ENCODE results near the gene ICE1.

Gene ICE1

GRCh38 chr5:5481633-5482032, 59.2 kb downstream of the ICE1 start:
- Histone ChIP-seq H3K9ac (ENCODE audit: low read depth, low read length) (no peak overlapping the region), H3K4me3 (ENCODE audit: low read depth in 1 of 2, low read length in 2 of 2) (no peak overlapping the region), H3K27me3 (ENCODE audit: insufficient read depth, low read length, poor library complexity) (no peaks in the 10 kb centered on the region), H3K36me3 (ENCODE audit: insufficient read depth, low read length) (peaks cover 41% of the 10 kb centered on the region), H3K4me2 (ENCODE audit: insufficient read depth, low read length) (no peak overlapping the region), H3K9me3 (ENCODE audit: insufficient read depth, low read length, severe bottlenecking) (no peaks in the 10 kb centered on the region), H3K4me1 (ENCODE audit: insufficient read depth, low read length) (no peaks in the 10 kb centered on the region), H2AFZ (ENCODE audit: low read depth, low read length) (no peak overlapping the region), H3K27ac (ENCODE audit: low read length) (no peak overlapping the region), H4K20me1 (ENCODE audit: insufficient read depth, low read length) (no peaks in the 10 kb centered on the region; the same call in 1 of the 2 replicates), H3K79me2 (ENCODE audit: insufficient read depth, low read length) (no peaks in the 10 kb centered on the region)
- no peak for DNase-seq
- TF ChIP-seq CTCF (IDR thresholded peaks at IDR 0.05; ENCODE audit: borderline replicate concordance, extremely low read depth, low read length, poor library complexity, severe bottlenecking): no peak
- ATAC-seq (ENCODE audit: insufficient read depth, low read depth): no peak

GRCh38 chr5:5483350-5483749, 60.9 kb downstream of the ICE1 start:
- Histone ChIP-seq H3K27ac (ENCODE audit: low read length) (no peak overlapping the region), H3K27me3 (ENCODE audit: insufficient read depth, low read length, poor library complexity) (no peaks in the 10 kb centered on the region), H3K79me2 (ENCODE audit: insufficient read depth, low read length) (no peaks in the 10 kb centered on the region), H3K9ac (ENCODE audit: low read depth, low read length) (no peak overlapping the region), H3K4me3 (ENCODE audit: low read depth in 1 of 2, low read length in 2 of 2) (no peak overlapping the region), H4K20me1 (ENCODE audit: insufficient read depth, low read length) (no peaks in the 10 kb centered on the region; the same call in 1 of the 2 replicates), H3K4me2 (ENCODE audit: insufficient read depth, low read length) (no peak overlapping the region), H2AFZ (ENCODE audit: low read depth, low read length) (no peak overlapping the region), H3K4me1 (ENCODE audit: insufficient read depth, low read length) (no peaks in the 10 kb centered on the region), H3K36me3 (ENCODE audit: insufficient read depth, low read length) (peaks cover 50% of the 10 kb centered on the region), H3K9me3 (ENCODE audit: insufficient read depth, low read length, severe bottlenecking) (no peaks in the 10 kb centered on the region)
- no peak for DNase-seq
- TF ChIP-seq CTCF (IDR thresholded peaks at IDR 0.05; ENCODE audit: borderline replicate concordance, extremely low read depth, low read length, poor library complexity, severe bottlenecking): no peak
- TF ChIP-seq EZH2 (IDR thresholded peaks at IDR 0.05; ENCODE audit: borderline replicate concordance, low read depth, low read length, severe bottlenecking): no peak
- ATAC-seq (ENCODE audit: insufficient read depth, low read depth): no peak

- Histone ChIP-seq H4K20me1 (ENCODE audit: insufficient read depth, low read length) (no peaks in the 10 kb centered on the region; the same call in 1 of the 2 replicates), H2AFZ (ENCODE audit: low read depth, low read length) (no peak overlapping the region), H3K4me1 (ENCODE audit: insufficient read depth, low read length) (no peaks in the 10 kb centered on the region), H3K9ac (ENCODE audit: low read depth, low read length) (no peak overlapping the region), H3K27ac (ENCODE audit: low read length) (no peak overlapping the region), H3K36me3 (ENCODE audit: insufficient read depth, low read length) (peaks cover 50% of the 10 kb centered on the region), H3K9me3 (ENCODE audit: insufficient read depth, low read length, severe bottlenecking) (no peaks in the 10 kb centered on the region), H3K4me3 (ENCODE audit: low read depth in 1 of 2, low read length in 2 of 2) (no peak overlapping the region), H3K27me3 (ENCODE audit: insufficient read depth, low read length, poor library complexity) (no peaks in the 10 kb centered on the region), H3K79me2 (ENCODE audit: insufficient read depth, low read length) (no peaks in the 10 kb centered on the region), H3K4me2 (ENCODE audit: insufficient read depth, low read length) (no peak overlapping the region)
- TF ChIP-seq CTCF (IDR thresholded peaks at IDR 0.05; ENCODE audit: borderline replicate concordance, extremely low read depth, low read length, poor library complexity, severe bottlenecking) (no peak), EZH2 (IDR thresholded peaks at IDR 0.05; ENCODE audit: borderline replicate concordance, low read depth, low read length, severe bottlenecking) (no peak)
- DNase-seq (no peak), ATAC-seq (ENCODE audit: insufficient read depth, low read depth) (no peak)
Measured at GRCh38 chr5:5483880-5484598, 61.6 kb downstream of the ICE1 start.
